AG08396 (cell line): ENCODE measurements around the gene DHRS2.
"Not testable (repeated sequence)": the region's sequence is repeated elsewhere in the genome, so short reads cannot be mapped to it uniquely, and the experiment has no call there.

Experiments used
- DNase-seq: peaks from one replicate; pipeline ENCODE4 v3.0.0; 2012; ENCODE audit warnings: low spot score, mixed read lengths

DHRS2 gene

DNA sequence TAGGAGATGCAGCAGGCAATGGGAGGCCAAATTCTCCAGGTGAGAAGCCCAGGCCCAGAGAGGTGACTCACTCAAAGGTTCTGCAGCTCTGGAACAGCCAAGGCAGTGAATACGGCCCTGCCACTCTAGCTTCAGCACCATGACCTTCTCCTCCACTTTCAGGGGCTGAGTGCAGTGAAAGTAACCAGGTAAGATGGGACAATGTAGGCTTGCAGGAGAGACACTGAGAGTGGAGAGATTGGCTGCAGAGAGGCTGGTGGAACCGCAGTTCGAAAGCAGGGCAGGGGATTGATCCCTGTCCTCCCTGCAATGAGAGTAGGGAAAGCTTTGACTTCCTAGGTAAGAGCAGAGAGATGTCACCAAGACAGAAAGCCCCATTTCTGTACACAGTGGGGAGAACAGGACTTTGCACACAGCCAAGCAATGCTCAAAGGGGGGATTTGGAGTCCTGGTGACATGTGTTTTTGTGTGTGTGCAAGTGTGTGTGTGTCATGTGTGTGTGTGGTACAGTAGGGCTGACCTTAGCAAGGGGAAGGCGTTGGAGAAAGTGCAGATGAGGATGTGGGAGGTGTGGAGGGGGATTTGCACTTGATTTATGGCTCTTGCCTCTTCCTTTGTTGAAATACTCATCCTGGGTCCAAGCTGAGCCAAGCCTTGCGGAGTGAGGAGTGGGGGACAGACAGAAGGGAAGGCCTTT lies 12.7 kb downstream of the DHRS2 start:
- DNase-seq, result no peak

GRCh38 chr14:23650506-23650905 lies 14.3 kb downstream of the DHRS2 start:
- DNase-seq, result no peak

DNA sequence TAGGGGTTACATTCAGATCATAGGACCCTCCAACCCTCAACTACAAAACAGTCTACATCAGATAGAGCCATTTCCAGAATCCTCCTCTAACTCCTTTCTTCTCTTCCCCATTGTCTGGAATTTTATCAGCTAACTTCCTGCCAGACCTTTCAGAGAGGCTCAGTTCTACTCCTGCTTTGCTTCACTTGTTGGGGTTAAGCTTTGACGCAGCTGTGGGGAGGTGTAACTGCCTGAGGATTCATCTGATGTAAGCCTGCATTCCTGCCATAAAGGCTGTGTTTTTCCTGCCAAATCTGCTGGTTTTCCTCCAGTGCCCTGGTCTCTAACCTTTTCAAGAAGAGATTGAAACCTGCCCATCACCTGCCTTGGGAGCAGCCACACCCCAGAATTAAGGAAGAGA lies 16.9 kb downstream of the DHRS2 start:
- no peak for DNase-seq

DNA sequence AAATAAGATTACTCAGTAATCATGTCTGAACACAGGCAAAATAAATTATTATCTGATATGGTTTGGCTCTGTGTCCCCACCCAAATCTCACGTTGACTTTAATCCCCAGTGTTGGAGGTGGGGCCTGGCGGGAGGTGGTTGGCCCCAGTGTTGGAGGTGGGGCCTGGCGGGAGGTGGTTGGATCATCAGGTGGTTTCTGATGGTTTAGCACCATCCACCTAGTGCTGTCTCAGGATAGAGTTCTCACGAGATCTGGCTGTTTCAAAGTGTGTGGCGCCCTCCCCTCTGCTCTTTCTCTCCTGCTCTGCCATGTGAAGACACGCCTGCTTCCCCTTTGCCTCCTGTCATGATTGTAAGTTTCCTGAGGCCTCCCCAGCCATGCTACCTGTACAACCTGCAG lies 18.1 kb downstream of the DHRS2 start:
- DNase-seq, result no peak

DNA sequence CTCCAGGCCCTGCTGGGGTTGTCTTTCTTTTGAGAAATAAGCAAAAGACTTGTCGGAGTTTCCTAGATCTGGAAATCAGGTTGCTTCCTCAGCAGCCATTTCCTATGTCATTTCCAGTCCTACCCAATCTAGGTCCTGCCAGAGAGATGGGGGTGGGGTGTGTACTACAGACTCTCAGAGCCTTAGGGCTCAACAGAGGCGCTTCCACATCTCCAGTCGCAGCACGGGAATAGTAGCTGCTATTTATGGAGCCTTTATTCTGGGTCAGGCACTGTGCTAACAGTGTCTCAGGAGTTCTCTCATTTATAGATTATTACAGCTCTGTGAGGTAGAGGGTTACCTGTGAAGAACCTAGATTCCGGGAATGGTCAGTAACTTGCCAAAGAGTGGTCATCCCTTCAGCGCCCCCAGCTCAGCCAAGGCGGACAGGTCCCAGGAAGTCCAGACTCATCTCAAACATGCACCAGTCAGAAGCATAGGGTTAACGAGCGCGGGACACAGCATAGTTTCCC lies 21.9 kb downstream of the DHRS2 start:
- DNase-seq, result no peak

GRCh38 chr14:23660290-23661226 lies 24.4 kb downstream of the DHRS2 start:
- no peak for DNase-seq

DNA sequence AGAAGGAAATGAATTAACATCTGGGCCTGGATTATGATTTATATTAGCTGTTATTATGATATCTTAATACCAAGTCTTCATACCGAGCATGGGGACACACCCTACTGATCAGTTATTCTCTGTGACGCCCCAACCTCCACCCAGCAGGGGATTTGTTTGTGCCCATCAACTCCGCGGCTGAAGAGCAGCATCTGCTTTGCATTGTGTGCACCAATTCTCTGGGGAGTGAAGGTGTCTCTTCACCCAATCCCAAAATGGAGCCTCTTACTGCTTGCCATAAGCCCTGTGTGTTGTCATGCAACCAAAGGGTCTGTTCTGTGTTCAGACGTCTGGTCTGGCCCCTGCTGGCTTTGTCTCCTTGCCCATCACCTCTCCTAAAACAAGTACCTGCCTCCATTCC lies 25.4 kb downstream of the DHRS2 start:
- no peak for DNase-seq

- DNase-seq, result no peak
These were observed 27.0 kb downstream of the DHRS2 start for GRCh38 chr14:23663127-23663526.

DNA sequence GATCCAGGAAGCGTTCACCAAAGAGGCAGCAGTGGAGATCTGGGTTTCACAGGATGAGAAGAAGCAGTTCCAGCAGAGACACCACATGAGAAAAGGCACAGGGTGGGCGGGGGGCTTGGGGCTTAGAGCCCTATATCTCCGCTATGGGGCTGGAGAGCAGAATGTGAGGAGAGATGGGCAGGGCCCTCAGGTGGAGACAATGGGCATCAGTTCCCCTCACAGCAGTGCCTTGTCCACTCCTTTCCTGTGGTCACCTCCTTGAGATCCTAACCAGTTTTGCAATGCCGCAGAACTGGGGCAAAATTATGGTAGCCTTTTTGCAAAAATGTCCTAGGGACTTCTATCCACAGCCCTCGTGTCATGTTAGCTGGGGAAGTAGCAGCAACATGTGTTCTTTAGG lies 27.5 kb downstream of the DHRS2 start:
- DNase-seq, result no peak

- DNase-seq, result no peak
These were observed 28.2 kb downstream of the DHRS2 start for GRCh38 chr14:23664207-23664885.

GRCh38 chr14:23665302-23666016 lies 29.3 kb downstream of the DHRS2 start:
- no peak for DNase-seq

DNA sequence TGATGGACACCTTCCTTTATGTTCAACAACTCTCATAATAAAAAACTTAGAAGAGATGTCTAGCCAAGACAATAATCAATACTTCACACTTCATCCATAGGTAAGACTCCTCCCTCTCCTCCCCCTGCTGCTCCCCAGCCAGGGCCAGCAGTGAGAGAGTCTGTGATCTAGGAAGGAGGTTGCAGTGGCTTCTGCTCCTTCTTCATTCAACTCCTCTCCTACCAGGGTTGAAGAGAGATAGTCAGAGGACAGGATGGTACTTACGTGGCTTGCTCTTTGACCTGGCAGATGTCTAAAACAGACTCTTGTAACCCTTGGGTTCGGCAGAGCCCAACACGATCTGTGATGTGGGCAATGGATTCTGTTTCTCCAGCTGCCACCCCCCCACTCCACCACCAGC lies 31.0 kb downstream of the DHRS2 start:
- DNase-seq, result no peak

- DNase-seq, result no peak
These were observed 33.3 kb downstream of the DHRS2 start for GRCh38 chr14:23669441-23669840.

DNA sequence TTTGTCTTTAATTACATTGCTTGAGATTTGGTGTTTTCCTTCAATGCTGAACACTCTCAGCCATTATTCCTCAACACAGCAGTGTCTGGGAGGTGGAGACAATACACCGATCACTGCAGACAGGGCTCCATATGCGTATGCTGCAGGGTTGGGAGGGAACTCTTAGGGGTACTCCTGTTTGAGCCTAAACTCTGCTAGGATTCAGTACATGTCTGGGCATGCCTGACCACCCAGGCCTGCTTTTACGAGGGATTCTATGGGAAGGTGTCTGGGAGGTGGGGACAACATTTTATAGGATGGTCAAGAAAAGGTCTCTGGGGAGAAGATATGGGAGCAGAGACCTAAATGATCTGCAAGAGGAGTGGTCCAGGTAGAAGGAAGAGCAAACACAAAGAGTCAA lies 34.3 kb downstream of the DHRS2 start:
- DNase-seq, result no peak

GRCh38 chr14:23672200-23672599 lies 36.0 kb downstream of the DHRS2 start:
- no peak for DNase-seq

- DNase-seq, result no peak
These were observed 39.2 kb downstream of the DHRS2 start for GRCh38 chr14:23675337-23675736.

DNA sequence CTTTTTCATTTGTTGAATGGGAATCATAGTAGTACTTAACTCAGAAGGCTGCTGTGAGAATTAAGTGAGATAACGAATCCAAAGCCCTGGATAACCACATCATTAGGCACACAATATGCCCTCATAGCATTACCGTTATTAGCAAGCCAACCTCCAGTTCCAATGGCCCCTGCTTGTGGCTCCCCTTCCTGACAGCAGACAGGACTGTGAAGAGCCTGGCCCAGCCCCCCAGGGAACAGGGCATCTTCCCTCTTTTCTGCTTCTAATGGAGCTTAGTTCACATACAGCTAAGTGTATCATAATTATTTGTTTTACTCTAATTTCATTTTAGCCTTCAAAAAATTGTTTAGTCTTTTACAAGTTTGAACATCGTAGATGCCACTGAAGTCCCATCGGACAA lies 39.7 kb downstream of the DHRS2 start:
- no peak for DNase-seq

DNA sequence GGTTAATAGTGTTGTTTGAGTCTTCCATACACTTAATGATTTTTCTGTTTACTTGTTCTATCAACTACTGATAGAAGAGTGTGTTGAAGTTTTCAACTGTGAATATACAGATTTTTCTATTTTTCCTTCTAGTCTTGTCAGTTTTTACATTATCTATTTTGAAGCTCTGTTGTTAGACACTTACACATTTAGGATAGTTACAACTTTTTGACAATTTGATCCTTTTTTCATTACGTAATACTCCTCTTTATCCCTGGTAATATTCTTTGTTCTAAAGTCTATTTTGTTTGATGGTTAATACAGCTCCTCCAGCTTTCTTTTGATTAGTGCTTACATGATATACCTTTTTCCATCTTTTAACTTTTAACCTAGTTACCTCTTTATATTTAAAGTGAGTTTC lies 45.2 kb downstream of the DHRS2 start:
- DNase-seq, result no peak

DNA sequence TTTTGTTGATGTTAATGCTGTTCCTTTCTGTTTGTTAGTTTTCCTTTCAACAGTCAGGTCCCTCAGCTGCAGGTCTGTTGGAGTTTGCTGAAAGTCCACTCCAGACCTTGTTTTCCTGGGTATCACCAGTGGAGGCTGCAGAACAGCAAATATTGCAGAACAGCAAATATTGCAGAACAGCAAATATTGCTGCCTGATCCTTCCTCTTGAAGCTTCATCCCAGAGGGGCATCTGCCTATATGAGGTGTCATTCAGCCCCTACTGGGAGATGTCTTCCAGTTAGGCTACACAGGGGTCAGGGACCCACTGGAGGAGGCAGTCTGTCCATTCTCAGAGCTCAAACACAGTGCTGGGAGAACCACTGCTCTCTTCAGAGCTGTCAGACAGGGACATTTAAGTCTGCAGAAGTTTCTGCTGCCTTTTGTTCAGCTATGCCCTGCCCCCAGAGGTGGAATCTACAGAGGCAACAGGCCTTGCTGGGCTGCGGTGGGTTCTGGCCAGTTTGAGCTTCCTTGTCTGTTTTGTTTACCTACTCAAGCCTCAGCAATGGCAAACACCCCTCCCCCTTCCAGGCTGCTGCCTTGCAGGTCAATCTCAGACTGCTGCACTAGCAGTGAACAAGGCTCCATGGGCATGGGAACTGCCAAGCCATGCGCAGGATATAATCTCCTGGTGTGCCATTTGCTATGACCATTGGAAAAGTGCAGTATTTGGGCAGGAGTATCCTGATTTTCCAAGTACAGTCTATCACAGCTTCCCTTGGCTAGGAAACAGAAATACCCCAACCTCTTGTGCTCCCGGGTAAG lies 53.7 kb downstream of the DHRS2 start:
- DNase-seq, result not testable (repeated sequence)

- no peak for DNase-seq
These were observed 56.3 kb downstream of the DHRS2 start for GRCh38 chr14:23692416-23692815.

DNA sequence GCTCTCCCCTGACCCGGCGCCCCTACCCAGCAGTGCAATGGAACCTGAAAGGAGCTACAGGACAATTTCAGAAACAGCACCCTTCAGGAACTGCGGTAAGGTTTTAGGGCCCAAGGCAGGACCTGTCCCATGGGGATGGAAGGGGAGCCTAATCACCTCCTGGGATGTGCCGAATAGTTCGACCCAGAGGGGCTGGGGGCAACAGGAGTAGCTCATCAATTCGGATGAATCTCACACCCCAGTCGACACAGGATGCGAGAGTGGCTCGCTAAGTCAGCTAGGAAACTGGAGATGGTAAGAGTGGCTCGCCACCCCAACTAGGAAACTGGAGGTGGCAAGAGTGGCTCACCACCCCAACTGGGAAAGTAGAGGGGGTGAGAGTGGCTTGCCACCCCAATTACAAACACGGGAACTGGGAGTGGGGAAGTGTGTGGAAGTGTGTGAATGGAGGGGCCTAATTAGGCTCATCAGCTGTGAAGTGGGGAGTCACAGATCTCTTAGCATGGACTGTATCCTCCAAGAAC lies 57.1 kb downstream of the DHRS2 start:
- DNase-seq, result no peak
